HCT116 (cell line): Measurements from ENCODE around the gene TUBB6. TPM values are rescaled to one million over a fixed set of nuclear protein-coding genes. Genes with fewer than 3 reads are reported as not detected.

Experiments
- ATAC-seq: fragments of 200-7000 bp; cut with Tn5 transposase; 2 replicates; pipeline ENCODE4 v1.9.1; 2020; ENCODE audit warnings: mild to moderate bottlenecking, moderate library complexity
- BruUV-seq: library from RNA; stranded (reverse); fragments of 400-500 nt; replicated peaks from 2 replicates; lab custom pipeline; 2021; lab: Mats Ljungman, UMichigan
- CTCF ChIA-PET: fragments of 300-600 bp; sonication (Branson Sonifier 250); formaldehyde crosslinking; loops from one replicate; lab custom pipeline; 2021; ENCODE audit warnings: antibody characterized with exemption; lab: Charles Lee
- POLR2A ChIA-PET: fragments of 300-600, 350-600 bp; sonication (Branson Sonifier 250); formaldehyde crosslinking; loops from one replicate; lab custom pipeline; 2021; ENCODE audit warnings: antibody characterized with exemption; lab: Charles Lee
- RAD21 ChIA-PET, 2 experiments: fragments of 300-600 bp; sonication (Branson Sonifier 250); formaldehyde crosslinking; loops; one replicate each; lab custom pipeline; 2023; ENCODE audit warnings: low total read pairs in 2 of 2; ENCODE audit not compliant: uncharacterized antibody in 2 of 2, unreplicated experiment in 2 of 2, low non-redundant PET in 1 of 2; lab: Charles Lee
- DNase-seq: peaks from one replicate; pipeline ENCODE4 v3.0.0-alpha.2; 2010; ENCODE audit warnings: low read depth, low spot score
- H2AFZ ChIP-seq: fragments of 200-600 bp; shearing (Covaris generic), sonication (generic); 2 replicates; pipeline ENCODE4 v1.6.1; 2017; ENCODE audit warnings: low read depth, mixed run types, mixed read lengths, antibody characterized with exemption, low read length; ENCODE audit not compliant: poor library complexity, severe bottlenecking
- H3K27ac ChIP-seq: 2 replicates; pipeline ENCODE4 v1.5.1; 2012; ENCODE audit warnings: low read depth, low read length
- H3K27me3 ChIP-seq: fragments of 200-600 bp; sonication (generic); 2 replicates; pipeline ENCODE4 v1.6.1; 2016; ENCODE audit warnings: mixed run types, low read length, mixed read lengths; ENCODE audit not compliant: insufficient read depth
- H3K36me3 ChIP-seq, 2 experiments: fragments of 200-500 bp in 1 of 2; fragments of 200-600 bp in 1 of 2; sonication (Bioruptor generic) in 1 of 2; sonication (generic) in 1 of 2; 2 replicates each; pipeline versions ENCODE4 v1.5.1 to v1.6.1; 2014 to 2016; ENCODE audit warnings: low read length in 2 of 2, inconsistent platforms in 1 of 2, mixed read lengths in 1 of 2, mixed run types in 1 of 2; ENCODE audit not compliant: insufficient read depth in 2 of 2, control insufficient read depth in 1 of 2
- H3K4me1 ChIP-seq, 2 experiments: fragments of 200-600 bp in 1 of 2; sonication (generic) in 1 of 2; 2 replicates each; pipeline versions ENCODE4 v1.5.1 to v1.6.1; 2012 to 2017; ENCODE audit warnings: low read length in 2 of 2, inconsistent platforms in 1 of 2, mild to moderate bottlenecking in 1 of 2, mixed read lengths in 1 of 2, mixed run types in 1 of 2, moderate library complexity in 1 of 2; ENCODE audit not compliant: insufficient read depth in 2 of 2, control insufficient read depth in 1 of 2
- H3K4me2 ChIP-seq: fragments of 200-600 bp; sonication (generic); 2 replicates; pipeline ENCODE4 v1.6.1; 2017; ENCODE audit warnings: mixed run types, low read length, mixed read lengths
- H3K4me3 ChIP-seq, 2 experiments: fragments of 200-600 bp in 1 of 2; sonication (generic) in 1 of 2; replicated peaks in 1 of 2; 2 replicates each; pipeline ENCODE4 v1.5.1; 2011 to 2016; ENCODE audit warnings: low read length in 2 of 2, control low read depth in 1 of 2, low read depth in 1 of 2, mild to moderate bottlenecking in 1 of 2, mixed read lengths in 1 of 2, mixed run types in 1 of 2
- H3K79me2 ChIP-seq: fragments of 200-600 bp; sonication (generic); 2 replicates; pipeline ENCODE4 v1.6.1; 2017; ENCODE audit warnings: mild to moderate bottlenecking, mixed run types, low read length, moderate library complexity, mixed read lengths; ENCODE audit not compliant: insufficient read depth
- H3K9ac ChIP-seq: fragments of 200-600 bp; sonication (generic); 2 replicates; pipeline ENCODE4 v1.6.1; 2016; ENCODE audit warnings: low read length, mixed read lengths
- H3K9me2 ChIP-seq: fragments of 200-600 bp; sonication (generic), shearing (Covaris generic); 2 replicates; pipeline ENCODE4 v1.6.1; 2017; ENCODE audit warnings: mixed run types, mild to moderate bottlenecking, moderate library complexity; ENCODE audit not compliant: insufficient read depth
- H3K9me3 ChIP-seq, 2 experiments: fragments of 200-500 bp in 1 of 2; fragments of 200-600 bp in 1 of 2; sonication (Bioruptor generic) in 1 of 2; sonication (generic) in 1 of 2; 2 replicates each; pipeline ENCODE4 v1.6.1; 2014 to 2017; ENCODE audit warnings: low read length in 2 of 2, mixed read lengths in 2 of 2, inconsistent platforms in 1 of 2, low read depth in 1 of 2, mild to moderate bottlenecking in 1 of 2, mixed run types in 1 of 2, moderate library complexity in 1 of 2; ENCODE audit not compliant: control insufficient read depth in 1 of 2, insufficient read depth in 1 of 2
- H4K20me1 ChIP-seq: fragments of 200-600 bp; sonication (generic), shearing (Covaris generic); 2 replicates; pipeline ENCODE4 v1.6.1; 2017; ENCODE audit warnings: mixed run types, mild to moderate bottlenecking, moderate library complexity; ENCODE audit not compliant: insufficient read depth
- CBX3 ChIP-seq: IDR thresholded peaks from 2 replicates; pipeline ENCODE4 v1.6.1; 2012; ENCODE audit warnings: low read depth
- CEBPB ChIP-seq: IDR thresholded peaks from 2 replicates; pipeline ENCODE4 v1.6.1; 2012; ENCODE audit warnings: low read depth
- EGR1 ChIP-seq: IDR thresholded peaks from 2 replicates; pipeline ENCODE4 v1.6.1; 2012; ENCODE audit warnings: low read depth
- FOSL1 ChIP-seq: IDR thresholded peaks from 2 replicates; pipeline ENCODE4 v1.6.1; 2012; ENCODE audit warnings: low read depth
- POLR2A ChIP-seq: IDR thresholded peaks from 2 replicates; pipeline ENCODE4 v1.7.0; 2011; ENCODE audit warnings: borderline replicate concordance; ENCODE audit not compliant: insufficient read depth, insufficient read length; ENCODE audit errors: extremely low read depth
- POLR2AphosphoS5 ChIP-seq: IDR thresholded peaks from 2 replicates; pipeline ENCODE4 v1.6.1; 2011; ENCODE audit warnings: mild to moderate bottlenecking, low read depth, low read length, moderate library complexity
- SP1 ChIP-seq: IDR thresholded peaks from 2 replicates; pipeline ENCODE4 v1.6.1; 2012; ENCODE audit warnings: low read depth
- YY1 ChIP-seq: IDR thresholded peaks from 2 replicates; pipeline ENCODE4 v1.6.1; 2011; ENCODE audit warnings: low read length, low read depth, moderate library complexity, mild to moderate bottlenecking; ENCODE audit not compliant: insufficient replicate concordance; ENCODE audit errors: extremely low read depth
- ZFX ChIP-seq: fragments of 450-650 bp; IDR thresholded peaks from 2 replicates; pipeline ENCODE4 v1.6.1; 2017
- intact Hi-C: fragments of 100-400 bp; cut with micrococcal nuclease; formaldehyde crosslinking; loops from 2 replicates; pipeline ENCODE4 v1.10.0; 2022
- total RNA-seq: library from RNA; stranded (reverse); gene quantifications from one replicate; pipeline ENCODE4 v1.2.1, GENCODE V29; 2021; ENCODE audit not compliant: unreplicated experiment
- TF ChIP-seq, protein P1 (sequence below): IDR thresholded peaks from 2 replicates; pipeline ENCODE4 v1.6.1; 2012; ENCODE audit warnings: low read depth
- TF ChIP-seq, protein P2 (sequence below): IDR thresholded peaks from 2 replicates; pipeline ENCODE4 v1.6.1; 2012
- TF ChIP-seq, protein P3 (sequence below): IDR thresholded peaks from 2 replicates; pipeline ENCODE4 v1.6.1; 2011; ENCODE audit warnings: mild to moderate bottlenecking, low read length, moderate library complexity; ENCODE audit not compliant: insufficient replicate concordance; ENCODE audit errors: extremely low read depth

Gene TUBB6
- total RNA-seq, 1 experiment from 2014 or later = 87.4 TPM

DNA sequence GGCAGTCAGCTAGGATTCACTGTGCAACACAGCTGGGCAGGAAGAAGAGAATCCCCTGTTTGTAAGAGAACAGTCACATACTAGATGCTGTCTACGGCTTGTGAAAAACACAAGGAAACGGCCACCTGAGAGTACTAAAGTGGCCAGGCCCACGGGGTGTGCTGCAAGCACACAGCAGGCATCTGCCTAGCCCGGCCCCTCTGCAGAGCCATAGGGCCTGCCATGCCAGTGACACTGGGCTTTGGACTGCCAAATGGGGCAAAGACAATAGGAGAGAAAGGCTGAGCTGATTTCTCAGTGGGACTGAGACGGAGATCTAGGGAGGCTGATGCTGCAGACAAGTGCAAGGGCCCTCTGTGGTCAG lies 10.3 kb downstream of the TUBB6 start:
- Histone ChIP-seq H3K4me2 (no peak overlapping the region), H4K20me1 (peaks cover 5% of the 10 kb centered on the region; the same call in 1 of the 2 replicates), H3K27me3 (no peaks in the 10 kb centered on the region), H3K9me3 (no peaks in the 10 kb centered on the region), H3K4me3 (no peak overlapping the region), H3K36me3 (peaks cover 18 to 50% of the 10 kb centered on the region in 2 experiments; a peak in 3 of 4 replicates), H3K9me2 (no peaks in the 10 kb centered on the region), H3K4me1 (no peaks in the 10 kb centered on the region), H3K27ac (no peak overlapping the region), H3K79me2 (peaks cover 89% of the 10 kb centered on the region), H2AFZ (no peak overlapping the region), H3K9ac (no peak overlapping the region)
- ATAC-seq (no peak), DNase-seq (no peak)
- no TSS peak for BruUV-seq
- TF ChIP-seq POLR2AphosphoS5 = no peak
- TF ChIP-seq, protein P1, sequence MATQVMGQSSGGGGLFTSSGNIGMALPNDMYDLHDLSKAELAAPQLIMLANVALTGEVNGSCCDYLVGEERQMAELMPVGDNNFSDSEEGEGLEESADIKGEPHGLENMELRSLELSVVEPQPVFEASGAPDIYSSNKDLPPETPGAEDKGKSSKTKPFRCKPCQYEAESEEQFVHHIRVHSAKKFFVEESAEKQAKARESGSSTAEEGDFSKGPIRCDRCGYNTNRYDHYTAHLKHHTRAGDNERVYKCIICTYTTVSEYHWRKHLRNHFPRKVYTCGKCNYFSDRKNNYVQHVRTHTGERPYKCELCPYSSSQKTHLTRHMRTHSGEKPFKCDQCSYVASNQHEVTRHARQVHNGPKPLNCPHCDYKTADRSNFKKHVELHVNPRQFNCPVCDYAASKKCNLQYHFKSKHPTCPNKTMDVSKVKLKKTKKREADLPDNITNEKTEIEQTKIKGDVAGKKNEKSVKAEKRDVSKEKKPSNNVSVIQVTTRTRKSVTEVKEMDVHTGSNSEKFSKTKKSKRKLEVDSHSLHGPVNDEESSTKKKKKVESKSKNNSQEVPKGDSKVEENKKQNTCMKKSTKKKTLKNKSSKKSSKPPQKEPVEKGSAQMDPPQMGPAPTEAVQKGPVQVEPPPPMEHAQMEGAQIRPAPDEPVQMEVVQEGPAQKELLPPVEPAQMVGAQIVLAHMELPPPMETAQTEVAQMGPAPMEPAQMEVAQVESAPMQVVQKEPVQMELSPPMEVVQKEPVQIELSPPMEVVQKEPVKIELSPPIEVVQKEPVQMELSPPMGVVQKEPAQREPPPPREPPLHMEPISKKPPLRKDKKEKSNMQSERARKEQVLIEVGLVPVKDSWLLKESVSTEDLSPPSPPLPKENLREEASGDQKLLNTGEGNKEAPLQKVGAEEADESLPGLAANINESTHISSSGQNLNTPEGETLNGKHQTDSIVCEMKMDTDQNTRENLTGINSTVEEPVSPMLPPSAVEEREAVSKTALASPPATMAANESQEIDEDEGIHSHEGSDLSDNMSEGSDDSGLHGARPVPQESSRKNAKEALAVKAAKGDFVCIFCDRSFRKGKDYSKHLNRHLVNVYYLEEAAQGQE = no peak
- TF ChIP-seq, protein P2, sequence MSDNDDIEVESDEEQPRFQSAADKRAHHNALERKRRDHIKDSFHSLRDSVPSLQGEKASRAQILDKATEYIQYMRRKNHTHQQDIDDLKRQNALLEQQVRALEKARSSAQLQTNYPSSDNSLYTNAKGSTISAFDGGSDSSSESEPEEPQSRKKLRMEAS = no peak
- TF ChIP-seq, protein P3, sequence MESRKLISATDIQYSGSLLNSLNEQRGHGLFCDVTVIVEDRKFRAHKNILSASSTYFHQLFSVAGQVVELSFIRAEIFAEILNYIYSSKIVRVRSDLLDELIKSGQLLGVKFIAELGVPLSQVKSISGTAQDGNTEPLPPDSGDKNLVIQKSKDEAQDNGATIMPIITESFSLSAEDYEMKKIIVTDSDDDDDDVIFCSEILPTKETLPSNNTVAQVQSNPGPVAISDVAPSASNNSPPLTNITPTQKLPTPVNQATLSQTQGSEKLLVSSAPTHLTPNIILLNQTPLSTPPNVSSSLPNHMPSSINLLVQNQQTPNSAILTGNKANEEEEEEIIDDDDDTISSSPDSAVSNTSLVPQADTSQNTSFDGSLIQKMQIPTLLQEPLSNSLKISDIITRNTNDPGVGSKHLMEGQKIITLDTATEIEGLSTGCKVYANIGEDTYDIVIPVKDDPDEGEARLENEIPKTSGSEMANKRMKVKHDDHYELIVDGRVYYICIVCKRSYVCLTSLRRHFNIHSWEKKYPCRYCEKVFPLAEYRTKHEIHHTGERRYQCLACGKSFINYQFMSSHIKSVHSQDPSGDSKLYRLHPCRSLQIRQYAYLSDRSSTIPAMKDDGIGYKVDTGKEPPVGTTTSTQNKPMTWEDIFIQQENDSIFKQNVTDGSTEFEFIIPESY = no peak
- TF ChIP-seq FOSL1 = no peak
- TF ChIP-seq CEBPB = no peak
- no peak for TF ChIP-seq POLR2A
- no peak for TF ChIP-seq CBX3
- no peak for TF ChIP-seq SP1
- TF ChIP-seq EGR1 = no peak
- TF ChIP-seq YY1 = no peak
- no peak for TF ChIP-seq ZFX
- ChIA-PET POLR2A (no interaction called here), RAD21 (no interaction called here), CTCF (interaction anchor here (1.6 to 2.7 kb wide), 2 partner anchors 9 to 40 kb away, joined by 3 to 17 read pairs; no protein-coding TSS in a partner anchor)
- intact Hi-C loops = no loop called here
